ENCODE results near the gene ADAMTS8.

Gene ADAMTS8, protein sequence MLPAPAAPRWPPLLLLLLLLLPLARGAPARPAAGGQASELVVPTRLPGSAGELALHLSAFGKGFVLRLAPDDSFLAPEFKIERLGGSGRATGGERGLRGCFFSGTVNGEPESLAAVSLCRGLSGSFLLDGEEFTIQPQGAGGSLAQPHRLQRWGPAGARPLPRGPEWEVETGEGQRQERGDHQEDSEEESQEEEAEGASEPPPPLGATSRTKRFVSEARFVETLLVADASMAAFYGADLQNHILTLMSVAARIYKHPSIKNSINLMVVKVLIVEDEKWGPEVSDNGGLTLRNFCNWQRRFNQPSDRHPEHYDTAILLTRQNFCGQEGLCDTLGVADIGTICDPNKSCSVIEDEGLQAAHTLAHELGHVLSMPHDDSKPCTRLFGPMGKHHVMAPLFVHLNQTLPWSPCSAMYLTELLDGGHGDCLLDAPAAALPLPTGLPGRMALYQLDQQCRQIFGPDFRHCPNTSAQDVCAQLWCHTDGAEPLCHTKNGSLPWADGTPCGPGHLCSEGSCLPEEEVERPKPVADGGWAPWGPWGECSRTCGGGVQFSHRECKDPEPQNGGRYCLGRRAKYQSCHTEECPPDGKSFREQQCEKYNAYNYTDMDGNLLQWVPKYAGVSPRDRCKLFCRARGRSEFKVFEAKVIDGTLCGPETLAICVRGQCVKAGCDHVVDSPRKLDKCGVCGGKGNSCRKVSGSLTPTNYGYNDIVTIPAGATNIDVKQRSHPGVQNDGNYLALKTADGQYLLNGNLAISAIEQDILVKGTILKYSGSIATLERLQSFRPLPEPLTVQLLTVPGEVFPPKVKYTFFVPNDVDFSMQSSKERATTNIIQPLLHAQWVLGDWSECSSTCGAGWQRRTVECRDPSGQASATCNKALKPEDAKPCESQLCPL

DNA sequence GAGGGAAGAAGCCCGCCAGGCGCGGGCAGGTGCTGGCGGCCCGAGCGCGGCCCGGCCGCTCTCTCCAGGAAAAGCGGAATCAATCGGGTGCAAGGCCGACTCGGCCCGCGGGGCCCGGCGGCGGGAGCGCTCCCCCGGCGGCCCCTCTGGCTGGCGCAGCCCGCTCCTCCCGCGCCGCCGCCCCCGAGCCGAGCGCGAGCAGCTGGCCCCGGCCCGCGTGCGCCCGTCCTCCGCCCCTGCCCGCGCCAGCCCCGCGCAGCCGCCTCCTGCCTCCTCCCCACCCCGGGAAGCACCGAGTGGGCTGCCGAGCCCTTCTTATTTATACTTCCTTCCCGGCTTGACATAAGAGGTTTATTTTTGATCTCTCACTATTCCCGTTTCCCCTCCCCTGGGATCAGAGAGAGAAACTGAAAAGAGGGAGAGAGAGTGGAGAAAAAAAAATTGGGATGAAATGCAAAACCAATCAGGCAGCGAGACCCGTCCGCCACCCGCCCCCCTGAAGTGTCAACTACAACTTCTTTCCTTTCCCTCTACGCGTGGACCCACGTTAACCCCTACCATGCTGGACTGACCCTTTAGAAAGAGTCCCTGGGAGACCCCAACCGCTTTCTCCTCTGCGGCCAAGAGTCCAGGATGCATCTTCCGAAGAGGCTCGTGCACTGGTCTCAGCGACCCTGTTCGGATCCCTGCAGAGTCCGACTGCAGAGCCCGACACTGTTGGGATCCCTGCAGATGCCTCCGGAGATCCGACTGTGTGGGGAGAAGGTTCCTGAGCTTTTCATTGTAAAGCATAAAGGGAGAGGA lies at the start of gene ADAMTS8:
TSS of gene ADAMTS8 (minus strand) at position 294 of the 804 bp plus-strand sequence. CDS start 323 bp downstream, outside the sequence.
- no peak for DNase-seq (ENCODE audit: low spot score)

DNA sequence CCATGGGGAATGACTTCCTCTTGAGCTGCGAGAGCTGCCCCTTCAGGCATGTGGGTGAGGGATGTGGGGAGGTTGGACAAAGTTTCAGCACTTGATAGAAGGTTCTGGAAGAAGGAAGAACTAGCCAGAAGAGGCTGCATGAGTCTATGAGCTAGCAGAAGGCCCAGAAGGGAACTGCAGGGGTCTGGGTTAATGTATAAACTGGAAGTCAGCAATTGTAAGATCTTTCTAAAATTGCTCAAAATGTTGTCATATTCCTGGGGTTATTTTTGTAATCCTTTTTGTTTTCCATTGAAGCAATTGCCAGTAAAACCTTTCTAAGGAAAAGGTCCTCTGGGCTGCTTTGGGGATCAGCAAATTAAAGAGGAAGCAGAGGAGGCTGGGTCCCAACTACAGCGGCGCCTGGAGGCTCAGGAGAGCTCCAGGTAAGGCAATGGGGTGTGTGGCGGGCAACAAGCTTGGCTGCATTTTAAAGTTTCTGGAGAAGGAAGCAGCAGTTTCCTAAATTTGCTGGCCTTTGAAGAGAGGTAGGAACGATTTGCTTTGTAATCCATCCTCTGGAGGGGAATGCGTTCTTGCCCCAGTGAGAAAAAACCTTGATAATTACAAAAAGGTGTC lies 49.3 kb upstream of the ADAMTS8 start:
- no peak for DNase-seq (ENCODE audit: low spot score)

DNA sequence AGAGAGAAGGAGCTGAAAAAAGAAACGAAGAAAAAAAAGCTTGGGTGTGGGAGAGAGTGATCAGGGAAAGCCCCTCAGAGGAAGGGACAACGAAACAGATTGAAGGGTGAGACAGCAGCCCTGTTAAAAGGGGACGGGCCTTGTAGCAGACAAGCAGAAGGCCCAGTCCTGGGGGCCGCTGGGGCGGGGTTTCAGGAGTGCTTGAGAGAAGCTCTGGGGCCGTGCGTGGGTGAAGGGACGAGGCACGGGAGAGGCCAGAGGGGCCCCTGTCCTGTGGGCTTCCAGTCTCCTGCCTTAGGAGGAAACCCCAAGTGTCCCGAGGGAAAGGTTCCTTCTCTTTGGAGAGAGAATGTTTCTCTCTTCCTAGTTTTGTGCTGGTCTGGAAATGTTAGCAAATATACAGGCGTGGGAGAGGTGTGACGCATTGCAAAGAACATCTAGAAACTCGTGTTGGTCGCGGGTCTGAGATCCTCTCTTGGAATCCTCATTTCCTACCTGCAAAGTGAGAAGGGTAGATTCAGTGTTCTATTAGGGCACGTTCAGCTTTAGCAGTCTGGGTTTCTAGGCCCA lies 48.6 kb upstream of the ADAMTS8 start:
- no peak for DNase-seq (ENCODE audit: low spot score)

DNA sequence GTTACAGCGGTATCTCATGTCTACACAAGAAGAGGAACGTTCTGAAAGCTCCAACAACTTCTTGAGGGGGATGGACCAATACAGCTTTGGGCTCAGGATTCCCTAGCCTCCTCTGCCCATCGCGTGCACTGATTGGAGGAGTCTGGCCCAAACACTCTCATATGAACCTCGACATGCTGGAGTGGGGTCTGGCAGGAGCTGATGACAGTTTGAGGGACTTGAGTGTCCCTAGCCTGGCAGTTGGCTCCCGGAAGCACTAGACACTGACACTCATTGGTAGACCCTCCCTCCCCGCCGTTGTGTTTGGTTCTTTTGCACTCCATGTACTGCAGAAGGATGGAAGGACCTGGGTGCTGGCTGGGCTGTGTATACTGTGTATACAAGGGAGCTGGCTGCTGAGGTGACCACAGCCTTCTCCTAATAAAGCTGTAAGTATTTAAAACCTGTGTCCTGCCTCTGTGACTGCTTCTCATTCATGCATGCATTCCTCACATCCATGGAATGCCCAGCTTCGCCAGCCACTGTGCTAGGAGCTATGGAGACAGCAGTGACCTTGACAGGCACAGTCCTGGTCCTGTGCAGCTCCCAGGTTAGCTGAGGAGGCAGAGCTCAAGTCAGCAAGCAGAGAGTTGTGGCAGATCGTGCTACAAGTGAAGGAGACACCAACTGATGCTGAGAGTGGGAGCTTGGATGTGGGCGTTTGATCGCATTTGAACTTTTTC lies 48.0 kb upstream of the ADAMTS8 start:
- DNase-seq (ENCODE audit: low spot score): peak; percentile 71

DNA sequence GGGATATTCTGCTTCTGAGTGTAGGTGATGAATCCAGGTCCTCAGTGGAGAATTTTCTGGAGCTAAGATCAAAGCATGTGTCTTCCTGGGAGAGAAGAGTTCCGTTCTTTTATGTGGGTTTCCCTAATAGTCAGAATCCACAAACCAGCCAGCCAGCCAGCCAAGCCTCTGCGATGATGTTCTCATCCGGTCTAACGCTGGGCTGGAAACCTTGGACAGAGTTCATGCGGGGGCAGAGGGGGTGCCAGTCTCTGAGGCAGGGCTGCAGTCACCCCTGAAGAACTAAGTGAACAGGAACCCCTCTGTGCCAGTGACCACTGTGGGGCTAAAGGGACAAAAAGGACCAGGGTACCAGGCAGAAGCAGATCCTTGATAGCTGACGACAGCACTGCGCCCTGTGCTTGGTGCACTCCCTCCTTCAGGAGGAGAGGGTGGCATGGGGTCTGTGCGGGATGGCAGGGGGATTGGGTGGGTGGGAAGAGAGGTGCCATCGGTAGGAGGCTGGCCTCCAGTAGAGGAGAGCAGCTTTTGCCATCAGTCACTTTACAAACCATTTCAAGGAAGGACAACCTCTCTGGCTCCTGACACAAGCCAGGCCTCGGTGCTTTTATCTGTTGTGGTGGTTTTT lies 47.1 kb upstream of the ADAMTS8 start:
- DNase-seq (ENCODE audit: low spot score): no peak

DNA sequence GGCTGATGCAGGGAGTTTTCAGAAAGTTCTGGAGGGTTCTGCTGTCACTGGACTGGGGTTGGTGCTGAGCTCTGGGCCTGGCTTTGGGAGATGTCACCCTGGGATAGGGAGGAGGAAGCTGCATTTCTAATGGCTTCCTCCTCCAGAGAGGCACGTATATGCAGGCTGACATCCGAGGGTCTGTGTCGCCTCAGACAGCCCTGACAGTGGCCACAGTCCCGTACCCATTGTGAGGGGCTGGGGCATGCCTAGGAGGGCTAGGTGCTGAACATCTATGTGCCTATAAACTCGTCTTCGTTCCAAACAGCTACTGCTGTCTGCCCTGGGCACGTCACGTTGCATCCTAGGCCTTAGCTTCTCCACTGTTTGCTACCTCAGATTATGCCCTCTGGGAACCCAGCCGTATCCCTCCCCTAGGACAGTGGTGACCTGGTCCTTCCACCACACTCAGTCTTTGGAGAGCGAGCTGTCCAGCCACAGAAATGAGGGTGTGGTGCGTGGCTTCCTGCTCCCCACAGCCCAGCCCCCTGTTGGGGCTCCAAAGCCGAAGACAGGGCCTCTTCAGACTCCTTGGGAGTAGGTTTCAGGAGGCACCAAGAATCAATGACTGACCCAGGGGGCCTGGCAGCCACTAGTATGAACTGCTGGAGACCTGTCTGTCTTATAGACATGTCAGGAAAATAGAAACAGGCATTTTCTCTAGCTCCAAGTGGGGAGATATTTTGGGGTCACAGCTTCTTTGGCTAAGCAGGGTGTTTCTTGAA lies 46.4 kb upstream of the ADAMTS8 start:
- no peak for DNase-seq (ENCODE audit: low spot score)

DNA sequence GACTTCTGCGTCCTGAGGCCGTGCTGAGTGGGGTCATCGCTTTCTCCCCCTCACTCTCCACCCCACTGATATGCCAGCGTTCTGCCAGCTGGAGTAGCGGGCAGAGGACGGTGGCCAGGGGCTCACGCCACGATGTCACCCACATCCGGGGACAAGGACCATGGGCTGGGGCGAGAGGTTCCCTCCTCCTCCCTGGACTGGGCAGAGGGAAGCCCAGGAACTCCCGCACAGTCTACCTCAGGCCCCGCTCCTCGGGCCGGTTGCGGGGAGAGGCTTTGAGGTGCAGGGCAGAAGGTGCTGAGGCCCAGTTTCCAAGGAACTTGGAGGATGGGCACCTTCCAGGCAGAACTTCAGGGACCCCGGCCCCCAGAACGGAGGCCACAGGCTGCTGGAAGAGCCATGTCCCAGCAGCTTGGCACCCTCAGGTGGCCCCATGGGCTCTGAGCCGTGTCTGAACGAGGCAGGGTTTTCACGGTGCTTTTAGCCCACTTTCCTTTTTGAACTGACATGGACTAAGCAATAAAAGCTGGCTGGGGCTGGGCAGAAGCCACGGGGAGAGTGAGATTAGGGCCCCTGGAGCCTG lies 45.5 kb upstream of the ADAMTS8 start:
- DNase-seq (ENCODE audit: low spot score): no peak

DNA sequence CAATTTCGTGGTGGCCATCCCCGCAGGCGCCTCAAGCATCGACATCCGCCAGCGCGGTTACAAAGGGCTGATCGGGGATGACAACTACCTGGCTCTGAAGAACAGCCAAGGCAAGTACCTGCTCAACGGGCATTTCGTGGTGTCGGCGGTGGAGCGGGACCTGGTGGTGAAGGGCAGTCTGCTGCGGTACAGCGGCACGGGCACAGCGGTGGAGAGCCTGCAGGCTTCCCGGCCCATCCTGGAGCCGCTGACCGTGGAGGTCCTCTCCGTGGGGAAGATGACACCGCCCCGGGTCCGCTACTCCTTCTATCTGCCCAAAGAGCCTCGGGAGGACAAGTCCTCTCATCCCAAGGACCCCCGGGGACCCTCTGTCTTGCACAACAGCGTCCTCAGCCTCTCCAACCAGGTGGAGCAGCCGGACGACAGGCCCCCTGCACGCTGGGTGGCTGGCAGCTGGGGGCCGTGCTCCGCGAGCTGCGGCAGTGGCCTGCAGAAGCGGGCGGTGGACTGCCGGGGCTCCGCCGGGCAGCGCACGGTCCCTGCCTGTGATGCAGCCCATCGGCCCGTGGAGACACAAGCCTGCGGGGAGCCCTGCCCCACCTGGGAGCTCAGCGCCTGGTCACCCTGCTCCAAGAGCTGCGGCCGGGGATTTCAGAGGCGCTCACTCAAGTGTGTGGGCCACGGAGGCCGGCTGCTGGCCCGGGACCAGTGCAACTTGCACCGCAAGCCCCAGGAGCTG lies 44.8 kb upstream of the ADAMTS8 start:
- DNase-seq (ENCODE audit: low spot score): no peak

DNA sequence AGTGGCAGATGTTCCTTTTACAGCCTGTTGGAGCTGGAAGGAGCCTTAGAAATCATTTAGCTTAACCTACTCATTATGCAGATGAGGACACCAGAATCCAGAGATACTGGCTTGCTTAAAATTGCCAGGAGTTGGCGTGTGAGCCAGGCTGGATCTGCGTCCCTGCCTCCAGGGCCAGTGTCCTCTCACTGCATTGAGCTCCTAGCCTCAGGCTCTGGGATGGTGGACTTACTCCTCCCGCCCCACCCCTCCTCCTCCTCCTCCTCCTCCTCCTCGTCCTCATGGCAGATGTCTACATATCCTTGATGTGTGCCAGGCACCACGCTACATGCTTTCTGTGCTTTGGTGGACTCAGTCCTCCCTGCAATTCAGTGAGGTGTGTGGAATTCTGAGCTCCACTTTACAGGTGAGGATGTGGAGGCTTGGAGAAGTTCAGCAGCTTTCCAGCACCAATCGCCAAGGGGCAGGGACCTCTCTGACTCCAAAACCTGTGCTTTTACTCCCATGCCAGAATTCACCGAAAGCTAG lies 44.1 kb upstream of the ADAMTS8 start:
- no peak for DNase-seq (ENCODE audit: low spot score)

DNA sequence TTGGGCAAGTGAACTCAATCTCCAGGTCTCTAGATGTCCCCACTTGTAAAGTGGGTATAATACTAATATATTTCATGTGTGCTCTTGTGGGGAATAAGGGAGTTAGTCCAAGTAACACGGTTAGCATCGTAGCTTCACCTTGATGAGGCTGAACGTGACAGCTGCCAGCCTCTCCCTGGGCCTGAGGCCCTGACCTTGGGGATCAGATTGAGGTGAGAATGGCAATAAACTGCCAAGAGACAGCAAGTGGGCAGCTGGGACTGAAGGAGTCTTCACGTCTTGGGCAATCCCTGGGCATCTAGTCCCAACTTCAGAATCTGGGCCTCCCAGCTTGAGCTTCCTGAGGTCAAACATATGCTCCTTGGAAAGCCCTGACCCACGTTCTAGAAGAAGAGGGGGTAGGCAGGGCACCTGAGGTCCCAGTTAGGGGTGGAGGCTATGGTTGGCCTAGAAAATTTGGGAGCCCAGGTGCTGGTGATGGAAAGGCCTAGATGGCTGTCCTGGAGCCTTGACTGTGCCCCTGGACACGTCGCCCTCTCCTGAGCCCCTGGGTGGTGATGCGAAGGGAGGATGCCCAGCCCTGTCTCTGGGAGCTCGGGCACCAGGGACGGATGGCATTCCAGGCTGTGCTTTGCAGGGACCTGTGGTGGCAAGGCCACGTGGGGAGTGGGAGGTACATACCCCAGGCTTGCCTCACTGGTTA lies 43.5 kb upstream of the ADAMTS8 start:
- DNase-seq (ENCODE audit: low spot score): no peak

DNA sequence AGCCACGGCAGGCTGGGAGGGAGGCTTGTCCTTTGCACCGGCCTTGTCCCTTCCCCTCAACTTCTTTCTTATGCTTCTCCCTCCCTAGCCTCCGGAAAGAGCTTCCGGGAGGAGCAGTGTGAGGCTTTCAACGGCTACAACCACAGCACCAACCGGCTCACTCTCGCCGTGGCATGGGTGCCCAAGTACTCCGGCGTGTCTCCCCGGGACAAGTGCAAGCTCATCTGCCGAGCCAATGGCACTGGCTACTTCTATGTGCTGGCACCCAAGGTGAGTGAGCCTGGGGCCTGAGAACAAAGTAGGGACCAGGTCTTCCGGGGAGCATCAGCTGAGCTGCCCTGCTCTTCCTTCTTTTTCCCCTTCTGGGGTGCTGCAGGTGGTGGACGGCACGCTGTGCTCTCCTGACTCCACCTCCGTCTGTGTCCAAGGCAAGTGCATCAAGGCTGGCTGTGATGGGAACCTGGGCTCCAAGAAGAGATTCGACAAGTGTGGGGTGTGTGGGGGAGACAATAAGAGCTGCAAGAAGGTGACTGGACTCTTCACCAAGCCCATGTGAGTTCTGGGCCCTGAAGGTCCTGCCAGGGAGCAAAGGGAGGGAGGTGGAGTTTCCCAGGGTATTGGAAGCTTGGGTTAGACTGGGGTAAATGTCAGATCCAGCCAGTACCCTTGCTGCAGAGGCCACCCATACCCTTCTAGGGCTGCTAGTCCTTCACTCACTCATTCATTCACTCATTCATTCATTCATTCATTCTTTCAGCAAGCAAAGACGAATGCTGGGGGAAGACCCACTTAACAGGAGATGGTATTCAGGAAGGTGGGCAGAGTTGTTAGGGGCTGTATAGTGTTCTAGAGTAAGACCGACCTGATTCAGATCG lies 42.7 kb upstream of the ADAMTS8 start:
- no peak for DNase-seq (ENCODE audit: low spot score)

DNA sequence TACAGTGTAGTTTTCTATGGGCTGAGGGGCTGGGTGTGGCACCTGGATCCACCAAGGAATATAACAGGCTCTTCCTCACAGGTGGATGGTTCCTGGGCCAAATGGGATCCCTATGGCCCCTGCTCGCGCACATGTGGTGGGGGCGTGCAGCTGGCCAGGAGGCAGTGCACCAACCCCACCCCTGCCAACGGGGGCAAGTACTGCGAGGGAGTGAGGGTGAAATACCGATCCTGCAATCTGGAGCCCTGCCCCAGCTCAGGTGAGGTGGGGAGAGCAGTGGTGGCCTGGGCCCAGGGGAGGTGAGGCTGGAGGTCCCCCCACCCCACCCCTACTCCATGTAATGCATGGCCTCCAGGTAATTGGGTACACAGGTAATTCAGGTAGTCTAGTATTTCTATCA lies 40.8 kb upstream of the ADAMTS8 start:
- DNase-seq (ENCODE audit: low spot score): no peak

DNA sequence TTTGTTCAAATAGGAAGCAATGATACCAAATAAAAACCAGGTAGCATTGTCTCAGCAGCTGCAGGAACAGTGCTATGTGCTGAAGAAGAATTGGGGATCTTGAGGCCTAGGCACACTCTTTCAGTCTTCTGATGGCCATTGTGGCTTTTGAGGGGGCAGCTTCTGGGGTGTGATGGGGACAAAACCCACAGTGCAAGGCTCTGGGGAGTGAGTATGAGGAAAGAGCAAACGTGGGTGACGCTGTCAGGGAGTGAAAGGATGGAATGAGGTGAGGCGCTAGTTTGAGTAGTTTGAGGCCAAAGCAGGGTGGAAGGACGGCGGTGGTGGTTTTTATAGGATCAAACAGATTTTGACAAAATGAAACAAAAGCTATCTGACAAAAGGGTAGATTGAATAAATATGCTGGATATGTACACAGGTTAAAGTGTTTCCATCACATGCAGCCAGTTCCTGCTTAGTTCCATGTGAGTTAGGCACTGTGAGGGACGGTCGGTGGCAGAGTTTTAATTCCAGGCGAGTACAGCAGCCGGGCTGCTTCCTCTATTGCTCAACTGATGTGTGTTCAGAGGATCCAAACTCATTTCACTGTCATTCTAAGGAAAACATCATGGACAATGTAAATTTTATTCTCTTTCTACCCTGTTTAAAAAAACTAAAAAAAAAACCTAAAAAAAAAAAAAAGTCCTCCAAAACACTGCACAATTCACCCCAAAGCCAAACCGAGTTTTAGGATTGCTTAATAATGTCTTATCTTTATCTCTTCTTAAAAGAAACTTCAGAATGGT lies 38.9 kb upstream of the ADAMTS8 start:
- DNase-seq (ENCODE audit: low spot score): no peak

DNA sequence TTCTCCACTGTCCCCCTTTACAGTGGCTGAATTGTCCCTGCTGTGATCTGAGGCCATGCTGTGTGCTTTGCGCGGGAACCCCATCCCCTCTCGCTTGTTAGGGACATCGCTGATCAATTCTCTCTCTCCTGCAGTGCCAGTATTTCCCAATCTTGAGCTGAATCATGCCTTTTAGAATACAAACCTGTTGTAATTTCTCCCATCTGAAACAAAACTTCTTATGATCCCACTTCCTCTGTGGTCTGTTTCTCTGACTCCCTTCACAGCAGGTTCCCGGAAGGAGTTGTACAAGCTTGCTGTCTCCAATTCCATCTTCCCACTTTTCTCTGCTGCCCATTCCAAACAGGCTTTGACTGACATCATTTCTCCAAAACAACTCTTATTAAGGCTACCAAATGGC lies 36.9 kb upstream of the ADAMTS8 start:
- no peak for DNase-seq (ENCODE audit: low spot score)

DNA sequence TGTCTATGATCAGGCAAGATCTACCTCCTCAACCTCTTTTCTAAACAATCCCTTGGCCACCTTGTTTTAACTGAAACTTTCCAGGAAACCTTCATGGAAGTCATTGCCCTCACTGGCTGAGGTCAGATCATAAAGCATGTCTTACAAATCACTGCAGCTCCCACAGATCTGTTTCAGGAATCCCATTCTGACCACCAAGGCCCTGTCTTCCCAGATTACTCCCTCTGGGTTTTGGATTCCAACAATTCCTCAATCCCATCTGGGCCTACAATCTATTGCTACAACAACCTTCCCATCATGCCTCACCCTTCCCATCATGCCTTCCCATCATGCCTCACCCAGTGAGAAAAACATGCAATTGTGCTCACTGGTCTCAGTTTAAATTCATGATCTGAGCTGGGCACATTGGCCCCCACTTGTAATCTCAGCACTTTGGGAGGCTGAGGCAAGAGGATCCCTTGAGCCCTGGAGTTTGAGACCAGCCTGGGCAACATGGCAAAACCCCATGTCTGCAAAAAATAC lies 35.9 kb upstream of the ADAMTS8 start:
- DNase-seq (ENCODE audit: low spot score): no peak
